Spleen (tissue), 7 donors: ENCODE data around the gene CBX1.

Experiments used
- CTCF ChIP-seq, 11 experiments: fragments of 200-600 bp in 7 of 11; fragments of 450-650 bp in 4 of 11; sonication (generic) in 4 of 11; IDR thresholded peaks in 8 of 11; conservative IDR thresholded peaks in 3 of 11; 1 replicate in 7 of 11; 2 replicates in 4 of 11; pipeline versions ENCODE4 v1.4.0 to v1.8.0; 2016 to 2021; ENCODE audit warnings: antibody characterized with exemption in 11 of 11, inconsistent platforms in 4 of 11, mild to moderate bottlenecking in 1 of 11
- POLR2A ChIP-seq, 3 donors: fragments of 450-650 bp; IDR thresholded peaks; one replicate each; pipeline ENCODE4 v1.5.1; 2017; ENCODE audit warnings: antibody characterized with exemption in 3 of 3, mild to moderate bottlenecking in 1 of 3
- donor health status: DM: no; HTN: no; CAD: no; lungs with moderate emphysema.
- donor health status: DM: no; HTN: no; CAD: no.
- donor health status: DM: no; HTN: no; CAD: no.

GRCh38 chr17:48150597-48151001 lies 49.3 kb upstream of the CBX1 start:
- TF ChIP-seq CTCF (IDR thresholded peaks at IDR 0.05 in 8 of 11, conservative IDR thresholded peaks at IDR 0.05 in 3 of 11) (no peak), POLR2A (IDR thresholded peaks at IDR 0.05) (no peak)
